HL-60 (cell line): ENCODE data around the gene PTPRR.

Experiments used
- DNase-seq, 2 experiments: peaks; one replicate each; pipeline ENCODE4 v3.0.0-alpha.2; 2010 to 2020; ENCODE audit warnings: low read depth in 1 of 2, low spot score in 1 of 2
- H3K27ac ChIP-seq: fragments of 250-450 bp; sonication (Bioruptor Pico); replicated peaks from 2 replicates; pipeline ENCODE4 v1.5.1; 2020; ENCODE audit warnings: mild to moderate bottlenecking, moderate library complexity
- H3K27me3 ChIP-seq: fragments of 250-450 bp; sonication (Bioruptor Pico); 2 replicates; pipeline ENCODE4 v1.5.1; 2021; ENCODE audit warnings: mild to moderate bottlenecking, moderate library complexity; ENCODE audit not compliant: insufficient read depth, poor library complexity, severe bottlenecking
- H3K4me3 ChIP-seq: replicated peaks from 2 replicates; pipeline ENCODE4 v1.5.1; 2011; ENCODE audit warnings: mild to moderate bottlenecking, control low read depth, low read length; ENCODE audit not compliant: insufficient read depth
- CTCF ChIP-seq: IDR thresholded peaks from one replicate; pipeline ENCODE4 v1.5.1; 2011; ENCODE audit warnings: low read length, control low read depth, inconsistent platforms; ENCODE audit not compliant: insufficient read depth
- GABPA ChIP-seq: IDR thresholded peaks from 2 replicates; pipeline ENCODE4 v1.6.1; 2012; ENCODE audit warnings: low read depth
- POLR2AphosphoS5 ChIP-seq: IDR thresholded peaks from 2 replicates; pipeline ENCODE4 v1.6.1; 2012; ENCODE audit warnings: low read depth
- SPI1 ChIP-seq: IDR thresholded peaks from 2 replicates; pipeline ENCODE4 v1.6.1; 2012; ENCODE audit warnings: low read depth, mild to moderate bottlenecking, borderline replicate concordance
- TF ChIP-seq, protein P1 (sequence below): IDR thresholded peaks from 2 replicates; pipeline ENCODE4 v1.6.1; 2012; ENCODE audit warnings: low read depth; ENCODE audit not compliant: insufficient replicate concordance

The PTPRR gene

DNA sequence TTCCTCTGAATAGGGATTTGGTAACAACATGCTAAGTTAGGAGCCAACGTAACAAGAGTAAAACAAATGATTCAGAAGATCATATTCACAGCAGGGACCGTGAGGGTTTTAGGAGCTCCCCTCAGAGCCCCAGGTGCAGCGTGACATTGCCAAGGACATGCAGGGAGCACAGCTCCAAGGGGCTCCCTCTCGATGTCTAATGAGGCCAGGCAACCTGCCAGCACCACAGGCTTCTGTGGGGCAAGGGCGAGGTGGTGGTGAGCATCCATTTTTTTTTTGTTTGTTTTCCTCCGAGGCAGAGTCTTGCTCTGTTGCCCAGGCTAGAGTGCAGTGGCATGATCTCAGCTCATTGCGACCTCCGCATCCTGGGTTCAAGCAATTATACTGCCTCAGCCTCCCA is 188.3 kb downstream of the PTPRR start:
- H3K4me3 ChIP-seq = no peak overlapping the region
- TF ChIP-seq SPI1 (no peak), POLR2AphosphoS5 (no peak), GABPA (no peak), CTCF (no peak)
- TF ChIP-seq, protein P1, sequence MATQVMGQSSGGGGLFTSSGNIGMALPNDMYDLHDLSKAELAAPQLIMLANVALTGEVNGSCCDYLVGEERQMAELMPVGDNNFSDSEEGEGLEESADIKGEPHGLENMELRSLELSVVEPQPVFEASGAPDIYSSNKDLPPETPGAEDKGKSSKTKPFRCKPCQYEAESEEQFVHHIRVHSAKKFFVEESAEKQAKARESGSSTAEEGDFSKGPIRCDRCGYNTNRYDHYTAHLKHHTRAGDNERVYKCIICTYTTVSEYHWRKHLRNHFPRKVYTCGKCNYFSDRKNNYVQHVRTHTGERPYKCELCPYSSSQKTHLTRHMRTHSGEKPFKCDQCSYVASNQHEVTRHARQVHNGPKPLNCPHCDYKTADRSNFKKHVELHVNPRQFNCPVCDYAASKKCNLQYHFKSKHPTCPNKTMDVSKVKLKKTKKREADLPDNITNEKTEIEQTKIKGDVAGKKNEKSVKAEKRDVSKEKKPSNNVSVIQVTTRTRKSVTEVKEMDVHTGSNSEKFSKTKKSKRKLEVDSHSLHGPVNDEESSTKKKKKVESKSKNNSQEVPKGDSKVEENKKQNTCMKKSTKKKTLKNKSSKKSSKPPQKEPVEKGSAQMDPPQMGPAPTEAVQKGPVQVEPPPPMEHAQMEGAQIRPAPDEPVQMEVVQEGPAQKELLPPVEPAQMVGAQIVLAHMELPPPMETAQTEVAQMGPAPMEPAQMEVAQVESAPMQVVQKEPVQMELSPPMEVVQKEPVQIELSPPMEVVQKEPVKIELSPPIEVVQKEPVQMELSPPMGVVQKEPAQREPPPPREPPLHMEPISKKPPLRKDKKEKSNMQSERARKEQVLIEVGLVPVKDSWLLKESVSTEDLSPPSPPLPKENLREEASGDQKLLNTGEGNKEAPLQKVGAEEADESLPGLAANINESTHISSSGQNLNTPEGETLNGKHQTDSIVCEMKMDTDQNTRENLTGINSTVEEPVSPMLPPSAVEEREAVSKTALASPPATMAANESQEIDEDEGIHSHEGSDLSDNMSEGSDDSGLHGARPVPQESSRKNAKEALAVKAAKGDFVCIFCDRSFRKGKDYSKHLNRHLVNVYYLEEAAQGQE = no peak
- H3K27me3 ChIP-seq = no peaks in the 10 kb centered on the region
- no peak for DNase-seq
- no peak overlapping the region for H3K27ac ChIP-seq

GRCh38 chr12:70730675-70731180 is 189.8 kb downstream of the PTPRR start:
- no peaks in the 10 kb centered on the region for H3K27me3 ChIP-seq
- TF ChIP-seq, protein P1 = no peak
- TF ChIP-seq CTCF (no peak), POLR2AphosphoS5 (no peak), SPI1 (no peak), GABPA (no peak)
- no peak overlapping the region for H3K27ac ChIP-seq
- H3K4me3 ChIP-seq = no peak overlapping the region
- no peak for DNase-seq

GRCh38 chr12:70724444-70724843 is 196.1 kb downstream of the PTPRR start:
- no peak overlapping the region for H3K4me3 ChIP-seq
- peak; percentile 37 for TF ChIP-seq CTCF
- TF ChIP-seq, protein P1 = no peak
- no peak for DNase-seq
- no peak overlapping the region for H3K27ac ChIP-seq
- H3K27me3 ChIP-seq = peaks cover under 1% of the 10 kb centered on the region
